ENCODE measurements around the gene BAG1.

BAG1 gene

GRCh38 chr9:33248606-33249005 is 15.9 kb downstream of the BAG1 start:
- no peak overlapping the region for H3K4me3 ChIP-seq (ENCODE audit: low read depth, low read length)
- no peak for TF ChIP-seq CTCF (IDR thresholded peaks at IDR 0.05; ENCODE audit: insufficient read depth, low read length, missing control alignments)
- POLR2A ChIA-PET, result no interaction called here
- no peak for DNase-seq (ENCODE audit: low read depth, low spot score)
- CTCF ChIA-PET, result interaction anchor here (1.0 to 1.5 kb wide), 3 partner anchors 9 to 127 kb away, joined by 3 to 4 read pairs (median 3); no protein-coding TSS in a partner anchor

DNA sequence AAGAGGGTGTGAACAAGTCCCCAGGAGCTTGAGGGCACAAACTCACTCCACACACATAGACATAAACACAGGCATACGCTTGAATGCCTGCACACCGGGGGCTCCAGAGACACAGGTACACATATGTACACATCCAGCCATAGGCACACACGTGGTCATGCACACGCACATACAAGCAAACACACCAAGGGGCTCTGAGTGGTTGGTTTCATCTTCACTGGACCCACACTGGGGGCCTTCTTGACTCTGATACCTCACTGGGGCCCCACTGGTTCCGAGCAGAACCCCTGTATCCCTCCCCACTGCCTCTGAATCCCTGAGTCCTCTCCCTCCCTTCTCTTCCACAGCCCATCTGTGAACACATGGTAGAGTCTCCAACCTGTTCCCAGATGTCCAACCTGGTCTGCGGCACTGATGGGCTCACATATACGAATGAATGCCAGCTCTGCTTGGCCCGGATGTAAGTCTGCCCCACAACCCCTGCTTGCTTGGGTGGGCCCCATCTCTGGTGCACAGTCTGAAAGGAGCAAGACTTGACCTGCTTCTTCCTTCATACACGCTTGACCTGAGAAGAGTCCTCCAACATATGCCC is 18.1 kb downstream of the BAG1 start:
- no peak for TF ChIP-seq CTCF (IDR thresholded peaks at IDR 0.05; ENCODE audit: insufficient read depth, low read length, missing control alignments)
- no peak for DNase-seq (ENCODE audit: low read depth, low spot score)
- ChIA-PET POLR2A (no interaction called here), CTCF (no interaction called here)
- no peak overlapping the region for H3K4me3 ChIP-seq (ENCODE audit: low read depth, low read length)

- no peak overlapping the region for H3K4me3 ChIP-seq (ENCODE audit: low read depth, low read length)
- TF ChIP-seq CTCF (IDR thresholded peaks at IDR 0.05; ENCODE audit: insufficient read depth, low read length, missing control alignments), result no peak
- no peak for DNase-seq (ENCODE audit: low read depth, low spot score)
- POLR2A ChIA-PET, result no interaction called here
- CTCF ChIA-PET, result interaction anchor here (1.5 kb wide), 1 partner anchor 11 kb away, joined by 9 read pairs; no protein-coding TSS in a partner anchor
Measured at GRCh38 chr9:33245341-33245740, 19.2 kb downstream of the BAG1 start.

- ChIA-PET CTCF (interaction anchor here (1.0 to 1.5 kb wide), 2 partner anchors 10 to 18 kb away, joined by 6 to 9 read pairs; no protein-coding TSS in a partner anchor), POLR2A (no interaction called here)
- no peak for TF ChIP-seq CTCF (IDR thresholded peaks at IDR 0.05; ENCODE audit: insufficient read depth, low read length, missing control alignments)
- no peak for DNase-seq (ENCODE audit: low read depth, low spot score)
- no peak overlapping the region for H3K4me3 ChIP-seq (ENCODE audit: low read depth, low read length)
Measured at GRCh38 chr9:33244137-33244784, 20.2 kb downstream of the BAG1 start.

GRCh38 chr9:33242609-33243134 is 21.8 kb downstream of the BAG1 start:
- TF ChIP-seq CTCF (IDR thresholded peaks at IDR 0.05; ENCODE audit: insufficient read depth, low read length, missing control alignments), result no peak
- ChIA-PET POLR2A (interaction anchor here (1.3 kb wide), 1 partner anchor 166 kb away, joined by 5 read pairs; the partner anchor contains the start of gene SMU1), CTCF (interaction anchor here (0.9 to 1.8 kb wide), 2 partner anchors 16 to 20 kb away, joined by 3 to 6 read pairs; no protein-coding TSS in a partner anchor)

DNA sequence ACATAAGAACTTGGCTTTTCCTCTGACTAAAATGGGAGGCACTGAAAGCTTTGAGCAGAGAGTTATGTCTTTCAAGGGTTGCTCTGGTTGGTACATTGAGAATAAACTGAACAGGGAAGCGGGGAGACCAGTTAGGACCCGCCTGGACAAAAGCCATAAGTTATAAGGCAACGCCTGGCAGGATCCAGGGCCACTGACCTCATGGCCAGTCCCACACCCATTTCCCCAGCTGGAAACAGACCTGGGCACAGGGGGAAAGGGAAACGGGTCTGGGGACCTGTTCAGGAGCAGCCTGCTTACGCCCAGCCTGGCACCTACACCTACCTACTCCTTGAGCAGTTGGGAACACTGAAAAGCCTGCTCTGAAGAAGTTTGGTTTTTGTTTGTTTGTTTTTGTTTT is 23.2 kb downstream of the BAG1 start:
- POLR2A ChIA-PET, result no interaction called here
- no peak for TF ChIP-seq CTCF (IDR thresholded peaks at IDR 0.05; ENCODE audit: insufficient read depth, low read length, missing control alignments)
- DNase-seq (ENCODE audit: low read depth, low spot score), result no peak
- H3K4me3 ChIP-seq (ENCODE audit: low read depth, low read length), result no peak overlapping the region
- CTCF ChIA-PET, result interaction anchor here (0.7 to 1.5 kb wide), 2 partner anchors 8 to 15 kb away, joined by 3 to 10 read pairs; no protein-coding TSS in a partner anchor

More at GRCh38 chr9:33242609-33243134, 21.8 kb downstream of the BAG1 start:
- no peak overlapping the region for H3K4me3 ChIP-seq (ENCODE audit: low read depth, low read length)
- DNase-seq (ENCODE audit: low read depth, low spot score), result no peak
